ENCODE data around the gene ART5. TPM values are rescaled to one million over a fixed set of nuclear protein-coding genes. Genes with fewer than 3 reads are reported as not detected.

Gene ART5
- total RNA-seq, 1 experiment from 2014 or later, result 1.1 TPM

DNA sequence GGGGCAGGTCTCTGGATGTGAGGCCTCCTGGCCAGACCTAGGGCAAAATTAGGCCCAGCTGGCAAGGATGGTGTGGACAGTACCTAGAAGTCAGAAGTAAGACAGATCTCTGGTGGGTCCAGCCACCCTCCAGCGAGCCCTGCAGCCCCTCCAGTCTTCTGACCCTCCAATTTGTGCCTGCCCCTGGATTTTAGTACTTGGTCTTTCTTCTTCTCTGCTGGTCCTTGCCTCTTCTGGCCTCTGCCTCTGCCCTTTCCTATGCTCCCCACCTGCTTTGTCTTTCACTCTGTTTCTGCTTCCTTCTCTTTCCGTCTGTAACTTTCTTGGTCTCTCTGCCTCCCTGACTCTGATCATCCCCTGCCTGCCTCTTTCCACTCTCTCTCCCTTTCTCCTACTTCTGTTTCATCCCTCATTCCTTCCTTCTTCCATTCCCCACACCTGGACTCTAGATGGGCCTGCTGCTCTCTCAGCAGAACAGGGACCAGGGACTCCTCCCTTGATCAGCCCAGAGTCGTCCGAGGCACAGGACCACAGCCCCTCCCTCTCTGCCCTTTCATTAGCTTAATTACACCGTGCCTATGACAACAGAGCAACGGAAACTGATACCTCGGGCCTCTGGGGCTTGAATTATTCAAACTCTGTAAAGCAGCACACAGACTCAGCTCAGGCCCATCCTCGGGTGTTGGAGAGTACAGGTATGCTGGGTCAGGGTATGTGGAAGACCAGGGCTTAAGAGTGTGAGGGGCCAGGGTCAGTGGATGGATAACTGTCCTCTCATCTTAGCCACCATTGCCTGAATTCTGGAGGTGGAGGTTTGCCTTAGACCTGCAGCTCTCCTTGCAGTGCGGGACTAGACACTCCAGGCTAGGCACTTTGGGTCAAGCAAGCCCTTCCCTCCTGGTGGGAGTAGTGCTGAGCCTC, 29.8 kb upstream of the ART5 start, which contains the start of gene CHRNA10:
Gene CHRNA10, minus strand, starts transcription at position 51 of the 921 bp plus-strand sequence. CDS start 72 bp downstream, outside the sequence.
- ChIA-PET POLR2A (no interaction called here), CTCF (interaction anchor here (1.1 kb wide), 1 partner anchor 137 kb away, joined by 3 read pairs; the partner anchor contains the start of gene PGAP2)
- Histone ChIP-seq H3K9me3 (no peaks in the 10 kb centered on the region), H3K36me3 (ENCODE audit: control insufficient read depth, insufficient read depth, low read length) (0 out of 2 replicates have a peak, but pooled peaks cover 5% of the 10 kb centered on the region), H3K4me3 (ENCODE audit: low read depth, low read length) (no peak within 1 kb of the TSS), H3K4me1 (no peaks in the 10 kb centered on the region), H3K27me3 (replicated peaks; ENCODE audit: control insufficient read depth, insufficient read depth, low read length) (no peaks in the 10 kb centered on the region)
- H3K9me3 Mint-ChIP-seq (ENCODE audit: unreplicated experiment), result no peaks in the 10 kb centered on the region
- TF ChIP-seq, protein P1, sequence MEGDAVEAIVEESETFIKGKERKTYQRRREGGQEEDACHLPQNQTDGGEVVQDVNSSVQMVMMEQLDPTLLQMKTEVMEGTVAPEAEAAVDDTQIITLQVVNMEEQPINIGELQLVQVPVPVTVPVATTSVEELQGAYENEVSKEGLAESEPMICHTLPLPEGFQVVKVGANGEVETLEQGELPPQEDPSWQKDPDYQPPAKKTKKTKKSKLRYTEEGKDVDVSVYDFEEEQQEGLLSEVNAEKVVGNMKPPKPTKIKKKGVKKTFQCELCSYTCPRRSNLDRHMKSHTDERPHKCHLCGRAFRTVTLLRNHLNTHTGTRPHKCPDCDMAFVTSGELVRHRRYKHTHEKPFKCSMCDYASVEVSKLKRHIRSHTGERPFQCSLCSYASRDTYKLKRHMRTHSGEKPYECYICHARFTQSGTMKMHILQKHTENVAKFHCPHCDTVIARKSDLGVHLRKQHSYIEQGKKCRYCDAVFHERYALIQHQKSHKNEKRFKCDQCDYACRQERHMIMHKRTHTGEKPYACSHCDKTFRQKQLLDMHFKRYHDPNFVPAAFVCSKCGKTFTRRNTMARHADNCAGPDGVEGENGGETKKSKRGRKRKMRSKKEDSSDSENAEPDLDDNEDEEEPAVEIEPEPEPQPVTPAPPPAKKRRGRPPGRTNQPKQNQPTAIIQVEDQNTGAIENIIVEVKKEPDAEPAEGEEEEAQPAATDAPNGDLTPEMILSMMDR (IDR thresholded peaks at IDR 0.05; ENCODE audit: insufficient read depth in 1 of 2, low read depth in 1 of 2, low read length in 1 of 2, severe bottlenecking in 1 of 2, unreplicated experiment in 1 of 2), result no peak
- H3K4me3 Mint-ChIP-seq (ENCODE audit: unreplicated experiment), result no peak within 1 kb of the TSS
- no peak within 1 kb of the TSS for H3K27ac Mint-ChIP-seq (ENCODE audit: unreplicated experiment)
- peaks cover 58% of the 10 kb centered on the region for H3K36me3 Mint-ChIP-seq (ENCODE audit: insufficient read depth, unreplicated experiment)
- no peaks in the 10 kb centered on the region for H3K4me1 Mint-ChIP-seq (ENCODE audit: low read depth, unreplicated experiment)
- intact Hi-C loops (cut with micrococcal nuclease; ENCODE audit: unreplicated experiment), result no loop called here
- H3K27me3 Mint-ChIP-seq (ENCODE audit: insufficient read depth, unreplicated experiment), result no peaks in the 10 kb centered on the region
- BruUV-seq (replicated peaks), result no TSS peak
- no peak for DNase-seq

DNA sequence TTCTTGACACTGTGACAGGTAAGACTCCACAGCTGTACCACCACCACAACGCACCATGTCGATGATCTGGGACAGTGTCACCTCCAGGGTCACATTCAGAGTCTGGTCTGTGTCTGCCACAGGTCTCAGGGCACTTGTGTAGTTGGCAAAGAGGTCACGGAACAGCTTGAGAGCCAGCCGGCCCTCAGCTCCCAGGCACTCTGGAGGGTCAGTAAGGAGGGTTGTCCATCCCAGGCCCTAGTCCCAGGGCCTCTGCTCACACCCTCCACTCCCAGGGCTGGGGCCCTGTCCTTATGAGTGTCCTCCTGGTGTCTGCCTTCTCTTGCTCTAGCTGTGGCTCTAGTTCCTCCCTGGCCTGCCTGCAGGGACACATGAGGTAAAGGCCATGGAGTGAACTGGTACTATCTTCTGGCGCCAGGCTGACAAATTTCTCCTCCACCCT, 28.0 kb upstream of the ART5 start:
- no TSS peak for BruUV-seq (replicated peaks)
- Mint-ChIP-seq H3K9me3 (ENCODE audit: unreplicated experiment) (no peaks in the 10 kb centered on the region), H3K36me3 (ENCODE audit: insufficient read depth, unreplicated experiment) (peaks cover 58% of the 10 kb centered on the region), H3K4me1 (ENCODE audit: low read depth, unreplicated experiment) (no peaks in the 10 kb centered on the region), H3K27ac (ENCODE audit: unreplicated experiment) (no peak overlapping the region), H3K27me3 (ENCODE audit: insufficient read depth, unreplicated experiment) (no peaks in the 10 kb centered on the region), H3K4me3 (ENCODE audit: unreplicated experiment) (no peak overlapping the region)
- POLR2A ChIA-PET, result no interaction called here
- intact Hi-C loops (cut with micrococcal nuclease; ENCODE audit: unreplicated experiment), result no loop called here
- no peak for DNase-seq
- no peak overlapping the region for H3K4me3 ChIP-seq (ENCODE audit: low read depth, low read length)
- H3K36me3 ChIP-seq (ENCODE audit: control insufficient read depth, insufficient read depth, low read length), result 0 out of 2 replicates have a peak, but pooled peaks cover 3% of the 10 kb centered on the region
- H3K27me3 ChIP-seq (replicated peaks; ENCODE audit: control insufficient read depth, insufficient read depth, low read length), result no peaks in the 10 kb centered on the region
- no peaks in the 10 kb centered on the region for H3K9me3 ChIP-seq
- no peaks in the 10 kb centered on the region for H3K4me1 ChIP-seq
- CTCF ChIA-PET, result no interaction called here
- TF ChIP-seq, protein P1 (IDR thresholded peaks at IDR 0.05; ENCODE audit: insufficient read depth in 1 of 2, low read depth in 1 of 2, low read length in 1 of 2, severe bottlenecking in 1 of 2, unreplicated experiment in 1 of 2), result no peak

DNA sequence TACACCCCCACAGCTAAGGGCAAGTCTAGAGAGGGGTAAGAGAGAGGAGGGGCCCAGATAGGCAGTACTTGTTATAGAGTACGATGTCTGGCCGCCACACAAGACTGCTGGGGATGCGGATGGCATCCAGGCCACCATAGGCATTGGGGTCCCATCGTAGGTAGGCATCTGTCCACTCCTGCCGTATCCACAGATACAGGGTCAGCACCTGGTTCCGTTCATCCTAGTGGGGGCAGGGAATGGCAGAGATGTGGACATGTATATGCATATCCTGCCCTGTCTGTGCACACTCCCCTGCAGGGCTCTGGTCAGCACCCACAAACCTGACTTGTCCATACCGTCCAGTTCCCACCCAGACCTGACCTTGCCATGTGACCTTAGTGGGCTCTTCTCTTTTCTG, 27.3 kb upstream of the ART5 start:
- no peaks in the 10 kb centered on the region for H3K27me3 Mint-ChIP-seq (ENCODE audit: insufficient read depth, unreplicated experiment)
- peaks cover 57% of the 10 kb centered on the region for H3K36me3 Mint-ChIP-seq (ENCODE audit: insufficient read depth, unreplicated experiment)
- DNase-seq, result no peak
- H3K4me1 ChIP-seq, result no peaks in the 10 kb centered on the region
- H3K4me3 ChIP-seq (ENCODE audit: low read depth, low read length), result no peak overlapping the region
- CTCF ChIA-PET, result no interaction called here
- H3K27ac Mint-ChIP-seq (ENCODE audit: unreplicated experiment), result no peak overlapping the region
- no peak overlapping the region for H3K4me3 Mint-ChIP-seq (ENCODE audit: unreplicated experiment)
- H3K27me3 ChIP-seq (replicated peaks; ENCODE audit: control insufficient read depth, insufficient read depth, low read length), result no peaks in the 10 kb centered on the region
- H3K4me1 Mint-ChIP-seq (ENCODE audit: low read depth, unreplicated experiment), result no peaks in the 10 kb centered on the region
- BruUV-seq (replicated peaks), result no TSS peak
- intact Hi-C loops (cut with micrococcal nuclease; ENCODE audit: unreplicated experiment), result no loop called here
- TF ChIP-seq, protein P1 (IDR thresholded peaks at IDR 0.05; ENCODE audit: insufficient read depth in 1 of 2, low read depth in 1 of 2, low read length in 1 of 2, severe bottlenecking in 1 of 2, unreplicated experiment in 1 of 2), result no peak
- H3K9me3 ChIP-seq, result no peaks in the 10 kb centered on the region
- no peaks in the 10 kb centered on the region for H3K9me3 Mint-ChIP-seq (ENCODE audit: unreplicated experiment)
- POLR2A ChIA-PET, result no interaction called here
- H3K36me3 ChIP-seq (ENCODE audit: control insufficient read depth, insufficient read depth, low read length), result 0 out of 2 replicates have a peak, but pooled peaks cover 3% of the 10 kb centered on the region
